Ammon's horn (tissue), 1 donor: ENCODE results near the gene GREM2.

Experiments
- DNase-seq: peaks from one replicate; pipeline ENCODE4 v3.0.0-alpha.2; 2016; ENCODE audit warnings: low spot score

Gene GREM2

DNA sequence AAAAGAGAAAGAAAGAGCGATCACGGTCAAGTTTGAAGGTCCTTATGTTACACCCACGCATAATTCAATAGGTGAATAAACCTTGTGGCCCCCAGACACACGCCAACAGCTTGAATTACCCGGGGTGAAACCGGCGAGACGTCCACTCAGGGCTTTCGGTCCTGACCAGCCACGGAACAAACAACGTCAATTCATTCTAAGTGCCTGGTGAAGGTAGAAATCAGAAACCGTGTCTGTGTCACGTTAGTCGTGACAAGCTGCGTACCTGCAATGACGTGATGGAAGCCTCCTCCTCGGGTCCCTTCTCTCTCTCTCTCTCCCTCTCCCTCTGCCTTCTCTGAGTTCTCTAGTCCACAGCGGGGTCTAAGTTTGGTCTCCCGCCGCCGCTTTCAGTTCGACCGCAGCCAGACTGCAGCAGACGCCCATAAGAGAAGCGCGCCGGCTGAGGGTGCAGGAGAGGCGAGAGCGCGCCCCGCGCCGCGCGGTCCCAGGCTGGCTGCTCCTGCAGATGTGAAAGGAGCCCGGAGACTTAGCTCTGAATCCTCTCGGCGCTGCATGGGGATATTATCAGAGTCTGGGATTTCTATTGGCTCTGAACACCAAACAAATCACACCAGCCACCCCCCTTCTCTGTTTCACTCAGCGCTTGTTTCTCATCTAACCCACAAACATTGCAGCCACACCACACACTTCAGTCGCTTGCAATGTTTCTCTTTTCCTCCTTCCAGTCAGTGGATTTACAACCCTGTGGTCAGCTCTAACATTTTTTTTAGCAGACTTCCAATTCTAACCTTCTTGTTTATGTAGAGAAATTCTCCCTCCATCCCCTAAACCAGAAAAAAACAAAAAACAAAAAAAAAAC, at the start of gene GREM2:
Gene GREM2, minus strand, starts transcription at position 537 of the 862 bp plus-strand sequence. CDS start 118,680 bp downstream, outside the sequence.
- DNase-seq: peak; percentile 44

DNA sequence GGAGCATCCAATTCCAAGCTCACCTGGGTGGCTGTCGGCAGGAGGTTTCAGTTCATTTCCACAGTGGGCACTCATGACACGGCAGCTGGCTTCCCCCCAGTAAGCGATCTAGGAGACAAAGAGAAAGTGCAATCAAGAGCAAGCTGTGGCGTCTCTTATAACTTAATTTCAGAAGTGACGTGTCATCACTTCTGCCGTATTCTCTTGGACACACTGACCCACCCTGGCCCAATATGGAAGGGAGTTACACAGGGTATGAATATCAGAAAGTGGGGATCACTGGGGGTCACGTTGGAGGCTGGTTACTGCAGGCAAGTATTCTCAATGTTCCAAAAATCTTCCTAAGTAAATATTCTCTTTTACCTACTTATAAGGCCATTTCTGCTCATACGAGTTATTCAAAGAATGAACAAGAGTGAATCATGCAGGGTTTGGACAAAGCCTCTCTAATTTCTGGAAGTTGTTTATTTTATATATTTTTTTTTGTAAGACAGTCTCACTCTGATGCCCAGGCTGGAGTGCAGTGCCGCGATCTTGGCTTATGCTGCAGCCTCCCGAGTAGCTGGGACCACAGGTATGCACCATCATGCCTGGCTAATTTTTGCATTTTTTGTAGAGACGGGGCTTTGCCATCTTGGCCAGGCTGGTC, 46.5 kb upstream of the GREM2 start:
- DNase-seq: no peak

DNA sequence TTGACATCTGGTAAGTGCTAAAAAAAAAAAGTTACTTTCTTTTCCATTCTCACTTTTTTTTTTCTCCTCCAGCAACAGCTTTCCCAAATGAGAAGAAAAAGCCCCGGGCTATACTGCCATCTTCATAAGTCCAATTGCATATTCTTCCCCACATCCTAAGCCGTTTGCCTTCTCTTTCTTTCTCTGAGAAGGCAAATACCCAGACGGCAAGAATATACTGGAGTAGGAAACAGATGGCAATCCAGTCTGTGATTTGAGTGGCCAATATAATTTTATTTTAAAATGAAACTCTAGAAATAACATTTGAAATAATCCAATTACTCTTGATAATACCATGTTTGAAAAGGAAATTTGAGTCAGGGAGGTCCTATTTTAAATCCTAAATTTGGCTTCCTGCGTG, 44.6 kb upstream of the GREM2 start:
- no peak for DNase-seq

DNA sequence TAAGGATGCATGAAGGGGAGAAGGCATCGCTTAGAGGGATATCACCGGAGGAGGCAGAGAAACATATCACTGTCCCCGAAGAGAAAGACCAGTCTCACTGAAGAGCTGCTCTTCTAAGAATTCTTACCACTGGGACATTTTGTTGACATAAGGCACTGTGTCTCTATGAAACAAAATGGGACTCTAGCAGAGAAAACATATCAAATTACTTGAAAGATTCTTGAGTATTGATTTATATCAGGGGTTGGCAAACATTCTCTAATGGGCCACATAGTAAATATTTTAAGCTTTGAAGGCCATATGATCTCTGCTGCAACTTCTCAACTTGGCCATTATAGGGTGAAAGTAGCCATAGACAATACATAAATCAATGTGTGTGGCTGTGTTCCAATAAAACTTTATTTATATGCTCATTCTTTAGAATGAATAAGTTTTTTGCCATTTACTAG, 41.0 kb upstream of the GREM2 start:
- DNase-seq: no peak

DNA sequence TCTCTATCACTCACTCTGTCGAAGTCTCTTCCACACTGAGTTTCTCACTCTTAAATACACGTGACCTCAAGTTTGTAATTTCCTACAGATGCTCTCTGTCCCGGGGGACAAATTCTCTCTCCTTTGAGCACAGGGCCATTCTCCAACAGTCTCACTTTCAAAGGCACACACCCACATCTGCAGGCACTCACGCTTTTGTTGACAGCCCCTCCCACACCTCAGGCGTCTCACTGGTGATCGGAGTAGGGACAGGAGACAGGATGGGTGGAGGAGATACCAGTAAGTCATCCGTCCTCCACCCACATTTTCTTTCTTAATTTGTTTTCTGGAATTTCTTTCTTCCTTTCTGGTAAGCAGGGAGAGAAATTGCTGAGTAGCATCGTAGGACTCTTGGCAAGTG, 40.6 kb upstream of the GREM2 start:
- no peak for DNase-seq

DNA sequence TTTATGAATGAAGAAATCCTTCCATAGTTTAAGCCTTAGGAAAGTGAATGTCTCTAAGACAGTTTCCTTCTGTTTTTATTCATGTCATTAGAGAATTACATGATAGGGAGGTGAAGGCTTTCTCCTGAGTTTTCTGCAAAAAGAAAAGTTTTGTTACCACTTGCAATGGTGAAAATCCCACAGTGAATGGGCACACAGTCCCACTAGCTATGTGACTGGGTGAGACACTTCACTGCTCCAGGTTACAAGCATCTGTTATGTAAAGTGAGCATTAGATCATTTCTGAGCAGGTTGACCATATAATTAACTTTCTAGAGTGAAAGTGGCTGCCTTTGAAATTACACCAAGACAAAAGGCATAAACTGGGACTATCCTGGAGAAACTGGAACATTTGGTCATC, 38.9 kb upstream of the GREM2 start:
- DNase-seq: no peak

DNA sequence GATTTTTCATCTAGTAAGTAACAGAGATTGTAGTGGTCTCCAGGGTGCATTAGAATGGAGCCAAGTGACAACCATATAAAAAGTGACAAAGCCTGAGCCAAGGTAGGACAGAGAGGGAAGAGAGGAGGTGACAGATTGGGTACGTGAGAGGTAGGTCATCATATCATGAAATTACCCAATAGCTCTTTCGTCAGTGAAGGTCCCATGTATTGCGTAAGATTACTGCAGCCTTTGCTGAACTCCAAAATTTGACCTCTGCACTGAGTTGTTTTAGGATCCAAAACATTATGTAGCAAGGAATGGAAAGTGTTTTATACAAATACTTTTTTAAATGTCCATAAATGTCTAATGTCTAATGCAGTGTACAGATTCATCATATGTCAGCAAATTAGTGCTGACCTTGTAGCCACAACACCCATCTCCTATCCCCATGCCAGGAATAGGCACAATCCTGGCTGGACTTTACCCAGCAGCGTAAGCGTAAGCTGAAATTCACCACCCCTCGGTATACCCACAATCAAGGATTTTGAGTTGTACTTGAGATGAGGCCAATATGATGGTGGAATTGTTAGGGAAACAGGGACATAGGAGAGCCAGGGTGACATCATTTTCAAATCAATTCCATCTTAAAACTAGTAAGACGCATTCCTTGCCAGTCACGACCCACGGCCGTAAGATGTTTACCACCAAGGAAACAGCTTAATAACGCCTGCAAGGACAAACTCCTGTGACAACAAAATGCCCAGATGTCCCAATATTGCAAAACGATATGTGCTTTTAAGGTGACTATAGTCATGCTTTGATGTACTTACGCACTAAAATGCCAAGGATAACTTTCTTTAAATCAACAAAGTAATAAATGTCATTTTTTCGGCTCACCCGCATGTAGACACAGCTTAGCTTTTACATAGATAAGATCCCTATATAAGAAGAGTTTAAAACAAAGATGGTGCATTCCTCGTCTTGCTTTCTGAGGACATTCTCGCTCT, 38.1 kb upstream of the GREM2 start:
- no peak for DNase-seq

DNA sequence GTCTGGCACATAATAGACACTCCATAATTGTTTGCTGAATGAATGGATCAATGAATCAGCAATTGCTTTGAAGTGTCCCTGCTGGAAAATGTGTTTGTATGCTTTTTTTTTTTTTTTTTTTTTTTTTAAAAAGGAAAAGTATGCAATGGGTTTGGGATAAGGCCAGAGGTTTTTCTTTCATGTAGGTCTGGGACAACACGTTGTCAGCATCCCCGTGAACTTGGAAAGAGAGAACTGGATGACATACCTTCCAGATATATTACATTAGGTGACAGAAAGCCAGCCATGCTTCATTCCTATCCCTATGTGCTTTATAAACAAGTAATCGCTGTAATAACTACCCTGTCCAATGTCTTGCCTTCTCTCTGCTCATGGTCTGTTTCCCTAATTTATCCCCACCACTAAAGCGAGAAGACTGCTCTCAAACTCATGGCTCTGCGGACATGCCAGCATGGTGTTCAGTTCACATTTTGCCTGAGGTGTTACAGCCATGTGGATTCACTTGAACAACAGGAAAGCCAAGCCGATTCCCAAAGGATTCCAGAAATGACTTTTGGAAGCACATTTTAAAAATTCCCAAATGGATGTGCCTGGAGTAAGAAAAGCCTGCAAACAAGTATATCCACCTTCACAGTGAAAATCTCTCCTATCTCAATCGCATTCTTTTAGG, 34.8 kb upstream of the GREM2 start:
- no peak for DNase-seq

DNA sequence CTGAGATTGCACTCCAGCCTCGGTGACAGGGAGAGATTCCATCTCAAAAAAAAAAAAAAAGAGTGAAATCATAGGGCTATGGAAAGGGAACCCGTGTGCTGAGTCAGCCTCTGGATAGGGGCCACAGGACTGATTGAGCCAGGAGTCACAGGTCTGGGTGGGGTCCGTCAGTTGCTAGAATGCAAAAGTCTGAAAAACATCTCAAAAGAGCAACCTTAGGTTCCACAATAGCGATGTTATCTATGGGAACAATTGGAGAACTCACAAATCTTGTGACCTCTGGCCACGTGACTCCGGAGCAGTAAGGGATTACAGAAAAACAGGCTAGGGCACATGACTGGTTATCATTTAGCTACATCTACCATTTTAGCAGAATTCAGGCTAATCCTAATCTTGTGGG, 32.8 kb upstream of the GREM2 start:
- DNase-seq: no peak

DNA sequence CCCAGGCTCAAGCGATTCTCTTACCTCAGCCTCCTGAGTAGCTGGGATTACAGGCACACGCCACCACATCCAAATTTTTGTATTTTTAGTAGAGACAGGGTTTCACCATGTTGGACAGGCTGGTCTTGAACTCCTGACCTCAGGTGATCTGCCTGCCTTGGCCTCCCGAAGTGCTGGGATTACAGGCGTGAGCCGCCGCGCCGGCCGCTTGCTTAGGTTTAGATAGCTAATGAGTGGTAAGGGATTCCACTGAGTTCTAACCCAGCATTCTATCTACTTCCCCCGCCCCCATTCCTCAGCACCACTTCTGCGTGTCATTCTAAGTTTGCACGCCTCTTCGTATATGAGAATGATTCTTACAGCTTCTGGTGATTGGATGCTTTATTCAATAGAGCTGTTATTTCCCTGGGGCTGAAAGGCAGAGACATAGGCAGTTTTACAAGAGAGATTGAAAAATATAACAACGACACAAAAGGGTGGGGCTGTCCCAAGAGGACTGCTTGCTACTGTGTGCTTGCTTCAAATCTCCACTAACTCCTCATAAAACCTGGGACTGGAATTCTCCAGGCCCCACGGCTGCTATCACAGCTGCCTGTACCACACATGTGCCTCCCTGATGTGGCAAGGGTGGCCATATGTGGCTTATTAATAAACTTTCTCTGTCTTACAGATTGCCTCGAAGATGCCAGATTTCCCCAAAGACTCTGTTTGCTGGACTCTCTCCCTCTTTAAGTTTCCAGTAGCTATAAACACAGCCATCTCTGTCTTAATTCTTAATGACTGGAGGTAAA, 23.7 kb upstream of the GREM2 start:
- DNase-seq: no peak

DNA sequence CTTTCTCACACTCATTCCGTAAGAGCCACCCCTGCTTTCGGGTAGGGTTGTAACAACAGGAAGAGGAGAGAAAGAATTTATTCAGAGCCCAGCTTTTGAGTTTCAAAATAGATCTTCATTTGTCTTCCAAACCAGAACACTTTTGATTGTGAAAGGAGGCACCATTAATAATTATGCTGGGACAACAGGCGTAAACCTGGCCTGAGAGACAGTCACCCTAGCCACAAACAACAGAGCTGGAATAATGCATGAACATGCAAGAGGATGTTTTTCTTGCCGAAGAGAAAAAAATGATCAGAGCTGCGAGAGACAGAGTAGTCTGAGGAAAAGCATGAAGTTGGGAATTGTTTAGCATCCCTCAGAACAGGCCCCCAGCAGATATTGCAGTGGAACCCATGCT, 18.5 kb upstream of the GREM2 start:
- DNase-seq: no peak

DNA sequence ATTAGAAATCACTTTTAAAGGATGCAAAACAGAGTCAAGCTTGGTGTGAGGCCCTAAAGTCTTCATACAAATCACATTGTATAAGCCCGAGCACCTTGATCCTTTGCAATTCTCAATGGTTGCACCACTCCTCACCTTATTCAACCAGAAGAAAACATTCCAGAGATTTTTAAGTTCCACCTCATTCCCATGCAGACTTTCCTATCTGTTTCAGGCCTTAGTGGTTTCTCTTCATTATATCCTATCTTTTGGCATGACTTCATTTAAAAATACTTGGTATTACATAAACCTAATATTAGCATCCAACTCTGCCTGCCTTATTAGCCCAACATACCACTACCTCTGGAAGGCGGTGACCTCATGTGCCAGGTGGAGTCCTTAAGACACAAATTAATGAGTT, 9.3 kb upstream of the GREM2 start:
- no peak for DNase-seq

DNA sequence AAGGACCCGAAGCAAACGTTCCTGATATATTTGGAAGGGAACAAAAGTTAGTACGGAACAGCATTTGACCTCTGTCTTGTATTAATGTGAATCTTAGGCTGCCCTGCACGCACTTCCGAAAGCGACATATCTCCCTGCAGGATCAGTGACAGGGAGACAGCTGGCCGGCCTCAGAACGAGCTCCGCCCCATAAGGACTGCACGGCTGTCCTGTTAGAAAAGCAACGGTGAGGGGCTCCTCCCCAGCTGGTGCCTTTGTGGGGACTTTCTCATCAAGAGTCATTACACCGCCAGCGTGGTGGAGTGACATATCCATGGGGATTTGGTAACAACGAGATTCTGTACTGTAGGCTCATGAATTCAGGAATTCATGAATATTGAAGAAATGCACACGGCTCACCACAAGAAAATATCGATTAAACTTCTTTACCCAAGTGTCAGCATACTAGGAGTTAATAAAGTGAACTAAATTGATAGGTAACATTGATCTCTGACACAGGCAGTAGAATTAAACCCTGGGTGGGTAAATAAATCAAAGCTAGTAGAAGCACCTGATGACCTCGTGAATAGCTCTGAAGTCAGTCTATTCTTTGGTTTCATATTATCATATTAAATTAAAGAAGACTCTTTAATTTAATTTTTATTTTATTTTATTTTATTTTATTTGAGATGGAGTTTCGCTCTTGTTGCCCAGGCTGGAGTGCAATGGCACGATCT, 8.1 kb upstream of the GREM2 start:
- DNase-seq: no peak

DNA sequence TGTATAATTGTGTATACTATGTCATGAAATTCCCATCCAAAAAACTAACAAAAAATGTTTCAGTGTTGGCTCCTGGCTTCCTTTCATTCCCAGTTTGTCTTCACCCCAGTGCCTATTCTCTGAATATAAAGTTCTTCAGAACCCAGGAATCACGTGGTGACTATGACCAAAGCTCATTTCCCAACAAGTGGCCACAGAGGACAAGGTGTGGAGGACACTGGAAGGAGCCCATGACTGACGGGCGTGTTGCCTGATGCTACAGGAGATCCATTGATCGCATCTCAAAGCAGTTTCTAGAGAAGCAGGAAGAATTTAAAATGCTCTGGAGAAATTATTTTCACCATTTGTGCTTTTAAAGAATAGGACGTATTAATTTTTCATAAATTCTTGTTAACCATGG, 7.4 kb upstream of the GREM2 start:
- DNase-seq: no peak

DNA sequence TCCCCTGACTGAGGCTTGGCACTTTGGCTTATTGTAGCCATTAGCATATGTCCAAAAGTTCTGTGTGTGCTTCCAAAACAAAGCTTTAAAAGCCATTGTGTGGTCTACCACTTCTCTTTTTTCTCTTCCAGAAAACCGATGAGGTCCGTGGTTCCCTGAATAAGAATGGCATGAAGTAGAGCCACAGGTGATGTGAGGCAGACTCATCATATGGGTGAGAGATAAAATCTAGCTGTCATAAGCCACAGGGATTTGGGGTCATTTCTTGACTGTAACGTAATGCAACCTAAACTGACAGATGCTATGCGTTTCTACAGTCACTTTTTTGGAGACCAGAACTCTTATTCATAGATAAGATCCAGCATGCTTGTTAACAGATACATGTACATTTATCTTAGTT, 7.0 kb upstream of the GREM2 start:
- no peak for DNase-seq

DNA sequence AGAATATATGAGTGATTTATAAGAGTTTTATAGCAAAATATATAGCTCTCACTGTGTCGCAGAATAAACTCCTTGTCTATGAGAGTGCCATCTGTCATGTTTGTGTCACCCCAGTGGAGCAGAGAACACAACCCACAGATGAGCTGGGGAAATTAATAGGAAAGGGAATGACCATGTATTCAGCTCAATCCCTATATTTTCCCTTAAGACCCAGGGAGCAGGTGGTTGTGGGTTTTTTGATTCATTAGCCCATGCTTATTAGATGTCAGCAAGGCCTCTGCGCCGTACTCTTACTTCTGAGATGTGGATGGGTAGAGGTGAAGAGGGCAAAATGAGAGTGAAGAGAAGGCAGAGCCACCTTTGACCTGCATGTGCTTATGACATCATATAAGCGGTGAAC, 4.1 kb upstream of the GREM2 start:
- no peak for DNase-seq

DNA sequence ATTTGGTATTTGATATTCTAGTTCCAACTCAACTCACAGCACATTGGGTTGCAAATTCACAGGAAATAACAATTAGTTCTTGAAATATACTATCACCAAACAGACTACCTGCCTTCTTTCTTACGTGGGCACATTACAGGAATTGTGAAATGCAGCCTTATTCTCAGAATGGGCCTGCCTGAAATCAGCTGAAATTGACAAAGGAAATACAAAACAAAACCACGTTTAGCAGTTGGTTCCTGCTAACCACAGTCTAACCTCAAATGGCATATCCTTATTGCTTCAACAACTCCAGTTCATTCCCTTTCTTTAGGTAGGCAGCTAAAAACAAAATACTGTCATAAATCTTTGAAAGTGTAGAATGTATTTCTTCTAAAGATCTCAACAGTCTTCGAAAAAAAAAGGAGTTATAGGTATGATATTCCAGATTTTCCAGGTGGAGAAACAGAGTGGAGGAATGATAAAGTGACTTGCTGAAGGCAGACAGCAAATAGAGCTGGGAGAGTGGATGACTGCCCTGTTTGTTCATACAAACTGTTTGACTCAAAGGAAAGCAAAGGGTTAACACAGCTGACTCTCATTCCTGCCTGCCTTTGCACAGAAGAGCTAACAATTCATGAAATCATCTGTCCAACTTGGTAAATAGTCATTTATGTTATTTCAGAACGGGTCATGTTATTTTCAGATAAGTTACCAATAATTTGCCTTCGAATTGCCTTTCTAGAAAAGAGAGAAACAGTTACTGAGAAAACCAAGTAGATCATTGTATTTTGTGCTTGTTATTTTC, 1.6 kb upstream of the GREM2 start:
- no peak for DNase-seq

DNA sequence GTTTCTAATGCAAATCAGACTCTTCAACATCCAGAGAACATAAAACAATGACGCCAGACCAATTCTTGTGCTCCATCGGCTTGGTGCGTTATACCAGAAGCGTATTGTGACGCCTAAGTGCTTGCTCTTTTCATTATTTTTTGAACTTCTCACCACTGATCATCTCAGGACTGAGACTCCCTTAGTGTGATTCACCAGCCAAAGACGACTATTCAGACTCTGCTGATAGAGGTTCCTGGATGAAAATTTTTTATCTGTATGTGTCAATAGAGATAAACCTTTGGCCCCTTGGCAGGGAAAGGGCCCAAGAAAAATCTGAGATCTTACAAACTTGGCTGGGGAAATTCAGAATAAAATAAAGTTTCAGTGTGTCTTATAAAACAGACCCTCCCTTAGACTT, 856 bp upstream of the GREM2 start:
- DNase-seq: no peak

DNA sequence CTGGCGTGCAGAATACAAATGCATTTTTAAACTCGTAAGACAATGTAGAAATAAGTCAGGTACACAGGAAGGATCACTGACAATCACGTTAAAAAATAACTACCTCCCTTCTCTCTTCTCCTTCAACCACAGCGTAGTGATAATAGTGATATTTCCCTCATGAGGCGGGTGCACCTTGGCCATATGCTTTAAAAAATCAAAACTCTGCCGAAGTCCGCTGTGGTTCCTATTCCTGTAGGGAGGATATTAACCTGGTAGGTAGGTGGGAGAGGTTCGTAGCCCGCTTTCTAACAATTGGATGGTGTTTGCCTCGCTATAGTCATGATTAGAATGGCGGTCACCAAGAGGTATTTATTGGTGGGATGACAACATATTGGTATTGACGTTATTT, 732 bp downstream of the GREM2 start:
- no peak for DNase-seq

DNA sequence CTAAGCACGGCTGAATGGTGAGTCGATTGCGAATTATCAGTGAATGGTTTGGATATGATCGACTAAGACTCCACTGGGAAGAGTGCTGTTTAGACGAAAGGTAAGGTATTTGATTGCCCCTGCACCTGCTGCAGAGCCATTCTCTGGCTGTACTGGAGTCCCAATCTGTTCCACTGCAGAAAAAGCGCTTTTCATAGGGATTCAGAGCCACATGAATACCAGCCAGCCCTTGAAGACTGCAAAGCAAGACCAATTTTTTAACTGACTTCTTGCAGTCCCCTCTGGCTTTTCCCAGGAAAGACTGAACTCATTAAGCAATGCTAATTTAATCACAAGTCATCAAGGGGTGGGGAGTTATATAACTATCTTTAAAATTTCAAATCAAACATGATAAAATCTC, 1.3 kb downstream of the GREM2 start:
- DNase-seq: no peak
